Neural cell (in vitro differentiated cells): ENCODE results near the gene RXFP3. TPM values are rescaled to one million over a fixed set of nuclear protein-coding genes. Genes with fewer than 3 reads are reported as not detected.

Experiments
- H2AFZ ChIP-seq: fragments of 200-600, 300-800 bp; sonication (generic), shearing (Covaris generic); 2 replicates; pipeline ENCODE4 v1.6.0; 2014; ENCODE audit warnings: low read depth, mild to moderate bottlenecking, antibody characterized with exemption, low read length, moderate library complexity
- H3F3A ChIP-seq: fragments of 200-600 bp; shearing (Covaris generic); 2 replicates; pipeline ENCODE4 v1.6.1; 2016; ENCODE audit warnings: mild to moderate bottlenecking, moderate library complexity, mixed read lengths, antibody characterized with exemption, low read length; ENCODE audit not compliant: insufficient read depth, poor library complexity, severe bottlenecking
- H3K27ac ChIP-seq: fragments of 200-600, 300-800 bp; sonication (generic), shearing (Covaris generic); 2 replicates; pipeline ENCODE4 v1.5.1; 2014; ENCODE audit warnings: mild to moderate bottlenecking, low read length, moderate library complexity
- H3K27me3 ChIP-seq: fragments of 300-800, 200-600 bp; sonication (generic), shearing (Covaris generic); 2 replicates; pipeline ENCODE4 v1.6.0; 2014; ENCODE audit warnings: mild to moderate bottlenecking, low read depth, low read length, moderate library complexity; ENCODE audit not compliant: insufficient read depth
- H3K36me3 ChIP-seq: fragments of 300-800, 200-600 bp; sonication (generic), shearing (Covaris generic); 2 replicates; pipeline ENCODE4 v1.5.1; 2014; ENCODE audit warnings: mild to moderate bottlenecking, antibody characterized with exemption, low read length, moderate library complexity; ENCODE audit not compliant: insufficient read depth
- H3K4me2 ChIP-seq: fragments of 300-800, 200-600 bp; sonication (generic), shearing (Covaris generic); 2 replicates; pipeline ENCODE4 v1.6.0; 2014; ENCODE audit warnings: mild to moderate bottlenecking, low read length
- H3K4me3 ChIP-seq: fragments of 300-800, 200-600 bp; sonication (generic), shearing (Covaris generic); 2 replicates; pipeline ENCODE4 v1.5.1; 2014; ENCODE audit warnings: mild to moderate bottlenecking, low read length, moderate library complexity
- H3K79me2 ChIP-seq: fragments of 200-600 bp; shearing (Covaris generic); replicated peaks from 2 replicates; pipeline ENCODE4 v1.6.0; 2014; ENCODE audit warnings: mild to moderate bottlenecking, low read length, moderate library complexity; ENCODE audit not compliant: insufficient read depth
- H3K9ac ChIP-seq: fragments of 300-800, 200-600 bp; sonication (generic), shearing (Covaris generic); 2 replicates; pipeline ENCODE4 v1.6.1; 2016; ENCODE audit warnings: mild to moderate bottlenecking, low read length, mixed read lengths
- H3K9me2 ChIP-seq: fragments of 200-600 bp; shearing (Covaris generic); 2 replicates; pipeline ENCODE4 v1.6.1; 2016; ENCODE audit warnings: mild to moderate bottlenecking, low read length, mixed read lengths; ENCODE audit not compliant: insufficient read depth
- H3K9me3 ChIP-seq: fragments of 200-600, 300-800 bp; sonication (generic), shearing (Covaris generic); 2 replicates; pipeline ENCODE4 v1.6.1; 2016; ENCODE audit warnings: mild to moderate bottlenecking, mixed run types, low read length, moderate library complexity, mixed read lengths
- H4K20me1 ChIP-seq: fragments of 200-600 bp; shearing (Covaris generic); 2 replicates; pipeline ENCODE4 v1.6.1; 2016; ENCODE audit warnings: mild to moderate bottlenecking, mixed run types; ENCODE audit not compliant: insufficient read depth
- EP300 ChIP-seq: fragments of 450-650 bp; conservative IDR thresholded peaks from 2 replicates; pipeline ENCODE4 v1.6.1; 2014; ENCODE audit warnings: antibody characterized with exemption, mild to moderate bottlenecking, moderate library complexity; ENCODE audit not compliant: poor library complexity, severe bottlenecking
- EZH2 ChIP-seq: fragments of 200-600, 300-800 bp; shearing (Covaris generic), sonication (generic); IDR thresholded peaks from 2 replicates; pipeline ENCODE4 v1.6.1; 2014; ENCODE audit warnings: antibody characterized with exemption, low read length, borderline replicate concordance, mild to moderate bottlenecking; ENCODE audit not compliant: insufficient read depth, poor library complexity, severe bottlenecking
- MXI1 ChIP-seq: fragments of 450-650 bp; conservative IDR thresholded peaks from 2 replicates; pipeline ENCODE4 v1.6.1; 2014; ENCODE audit warnings: antibody characterized with exemption, mild to moderate bottlenecking; ENCODE audit not compliant: poor library complexity, severe bottlenecking
- POLR2AphosphoS5 ChIP-seq: IDR thresholded peaks from 2 replicates; pipeline ENCODE4 v1.6.1; 2012
- RAD21 ChIP-seq: fragments of 450-650 bp; conservative IDR thresholded peaks from 2 replicates; pipeline ENCODE4 v1.6.1; 2014; ENCODE audit warnings: antibody characterized with exemption, mild to moderate bottlenecking, moderate library complexity
- SMC3 ChIP-seq: fragments of 450-650 bp; conservative IDR thresholded peaks from 2 replicates; pipeline ENCODE4 v1.6.1; 2014; ENCODE audit warnings: antibody characterized with exemption, mild to moderate bottlenecking, moderate library complexity; ENCODE audit not compliant: poor library complexity
- TAF1 ChIP-seq: IDR thresholded peaks from 2 replicates; pipeline ENCODE4 v1.6.1; 2012; ENCODE audit warnings: low read depth
- polyA plus RNA-seq: library from polyadenylated mRNA; depleted of rRNA; stranded (reverse); fragments of >200 nt; gene quantifications from 2 replicates; pipeline ENCODE4 v1.2.3, GENCODE V29; 2014
- TF ChIP-seq, protein P1 (sequence below): fragments of 450-650 bp; IDR thresholded peaks from 2 replicates; pipeline ENCODE4 v1.5.1; 2014; ENCODE audit warnings: antibody characterized with exemption, mild to moderate bottlenecking, moderate library complexity; ENCODE audit not compliant: poor library complexity, severe bottlenecking
- TF ChIP-seq, protein P2 (sequence below): IDR thresholded peaks from 2 replicates; pipeline ENCODE4 v1.6.1; 2012; ENCODE audit warnings: borderline replicate concordance

RXFP3 gene
- polyA plus RNA-seq, 1 donor from 2014 or later = not detected

DNA sequence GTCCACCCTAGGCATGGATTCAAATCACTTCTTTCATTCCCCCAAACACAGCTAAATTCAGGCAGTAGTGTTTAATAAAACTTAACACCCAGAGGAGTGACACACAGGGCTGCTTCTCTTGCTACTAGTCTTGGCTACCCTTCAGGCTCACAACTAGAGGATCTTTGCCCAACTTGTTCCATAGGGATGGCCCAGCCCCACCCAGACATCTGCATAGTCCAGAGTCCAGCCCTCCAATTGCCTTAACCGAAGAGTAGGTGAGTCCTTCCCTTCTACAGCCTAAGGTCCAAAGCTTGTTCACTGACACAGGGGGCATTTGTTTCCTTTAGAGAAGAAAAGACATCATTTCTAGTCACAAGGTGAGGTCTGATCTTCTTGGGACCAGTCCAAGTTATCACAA is 15.2 kb upstream of the RXFP3 start:
- Histone ChIP-seq H3K36me3 (no peaks in the 10 kb centered on the region), H3F3A (no peaks in the 10 kb centered on the region), H4K20me1 (no peaks in the 10 kb centered on the region), H3K9me2 (no peaks in the 10 kb centered on the region), H3K27me3 (no peaks in the 10 kb centered on the region), H3K27ac (no peak overlapping the region), H3K9me3 (no peaks in the 10 kb centered on the region), H3K4me3 (no peak overlapping the region), H3K9ac (no peak overlapping the region), H3K79me2 (no peaks in the 10 kb centered on the region), H2AFZ (no peak overlapping the region), H3K4me2 (no peak overlapping the region)
- TF ChIP-seq SMC3 (no peak), EP300 (no peak), RAD21 (no peak), POLR2AphosphoS5 (no peak)
- TF ChIP-seq, protein P1, sequence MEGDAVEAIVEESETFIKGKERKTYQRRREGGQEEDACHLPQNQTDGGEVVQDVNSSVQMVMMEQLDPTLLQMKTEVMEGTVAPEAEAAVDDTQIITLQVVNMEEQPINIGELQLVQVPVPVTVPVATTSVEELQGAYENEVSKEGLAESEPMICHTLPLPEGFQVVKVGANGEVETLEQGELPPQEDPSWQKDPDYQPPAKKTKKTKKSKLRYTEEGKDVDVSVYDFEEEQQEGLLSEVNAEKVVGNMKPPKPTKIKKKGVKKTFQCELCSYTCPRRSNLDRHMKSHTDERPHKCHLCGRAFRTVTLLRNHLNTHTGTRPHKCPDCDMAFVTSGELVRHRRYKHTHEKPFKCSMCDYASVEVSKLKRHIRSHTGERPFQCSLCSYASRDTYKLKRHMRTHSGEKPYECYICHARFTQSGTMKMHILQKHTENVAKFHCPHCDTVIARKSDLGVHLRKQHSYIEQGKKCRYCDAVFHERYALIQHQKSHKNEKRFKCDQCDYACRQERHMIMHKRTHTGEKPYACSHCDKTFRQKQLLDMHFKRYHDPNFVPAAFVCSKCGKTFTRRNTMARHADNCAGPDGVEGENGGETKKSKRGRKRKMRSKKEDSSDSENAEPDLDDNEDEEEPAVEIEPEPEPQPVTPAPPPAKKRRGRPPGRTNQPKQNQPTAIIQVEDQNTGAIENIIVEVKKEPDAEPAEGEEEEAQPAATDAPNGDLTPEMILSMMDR = no peak

DNA sequence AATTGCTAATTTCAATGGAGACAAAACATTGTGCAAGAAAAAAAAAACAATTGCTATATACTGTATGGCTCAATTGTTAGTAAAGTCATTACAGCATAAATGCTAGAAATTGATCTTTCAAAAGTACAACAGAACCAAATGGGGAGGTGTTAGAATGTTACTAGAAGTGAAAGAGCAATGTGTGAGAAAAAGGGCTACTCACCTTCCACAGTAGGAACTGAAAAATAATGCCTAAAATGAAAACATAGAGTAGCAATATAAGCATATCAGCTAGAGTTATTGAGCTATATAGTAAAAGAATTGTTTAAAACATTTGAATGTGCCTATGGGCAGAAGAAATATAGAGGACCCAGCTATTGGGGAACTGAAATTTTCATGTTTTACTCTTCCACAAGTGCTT is 10.9 kb upstream of the RXFP3 start:
- Histone ChIP-seq H4K20me1 (no peaks in the 10 kb centered on the region), H3K27ac (no peak overlapping the region), H3K27me3 (no peaks in the 10 kb centered on the region), H3K4me3 (no peak overlapping the region), H3K36me3 (no peaks in the 10 kb centered on the region), H3K9me2 (no peaks in the 10 kb centered on the region), H3K4me2 (no peak overlapping the region), H3K9me3 (no peaks in the 10 kb centered on the region), H2AFZ (no peak overlapping the region), H3F3A (no peaks in the 10 kb centered on the region), H3K9ac (no peak overlapping the region), H3K79me2 (no peaks in the 10 kb centered on the region)
- TF ChIP-seq POLR2AphosphoS5 = no peak
- TF ChIP-seq, protein P1 = no peak
- TF ChIP-seq MXI1 = no peak
- TF ChIP-seq RAD21 = no peak
- TF ChIP-seq EZH2 = no peak
- no peak for TF ChIP-seq SMC3
- TF ChIP-seq, protein P2, sequence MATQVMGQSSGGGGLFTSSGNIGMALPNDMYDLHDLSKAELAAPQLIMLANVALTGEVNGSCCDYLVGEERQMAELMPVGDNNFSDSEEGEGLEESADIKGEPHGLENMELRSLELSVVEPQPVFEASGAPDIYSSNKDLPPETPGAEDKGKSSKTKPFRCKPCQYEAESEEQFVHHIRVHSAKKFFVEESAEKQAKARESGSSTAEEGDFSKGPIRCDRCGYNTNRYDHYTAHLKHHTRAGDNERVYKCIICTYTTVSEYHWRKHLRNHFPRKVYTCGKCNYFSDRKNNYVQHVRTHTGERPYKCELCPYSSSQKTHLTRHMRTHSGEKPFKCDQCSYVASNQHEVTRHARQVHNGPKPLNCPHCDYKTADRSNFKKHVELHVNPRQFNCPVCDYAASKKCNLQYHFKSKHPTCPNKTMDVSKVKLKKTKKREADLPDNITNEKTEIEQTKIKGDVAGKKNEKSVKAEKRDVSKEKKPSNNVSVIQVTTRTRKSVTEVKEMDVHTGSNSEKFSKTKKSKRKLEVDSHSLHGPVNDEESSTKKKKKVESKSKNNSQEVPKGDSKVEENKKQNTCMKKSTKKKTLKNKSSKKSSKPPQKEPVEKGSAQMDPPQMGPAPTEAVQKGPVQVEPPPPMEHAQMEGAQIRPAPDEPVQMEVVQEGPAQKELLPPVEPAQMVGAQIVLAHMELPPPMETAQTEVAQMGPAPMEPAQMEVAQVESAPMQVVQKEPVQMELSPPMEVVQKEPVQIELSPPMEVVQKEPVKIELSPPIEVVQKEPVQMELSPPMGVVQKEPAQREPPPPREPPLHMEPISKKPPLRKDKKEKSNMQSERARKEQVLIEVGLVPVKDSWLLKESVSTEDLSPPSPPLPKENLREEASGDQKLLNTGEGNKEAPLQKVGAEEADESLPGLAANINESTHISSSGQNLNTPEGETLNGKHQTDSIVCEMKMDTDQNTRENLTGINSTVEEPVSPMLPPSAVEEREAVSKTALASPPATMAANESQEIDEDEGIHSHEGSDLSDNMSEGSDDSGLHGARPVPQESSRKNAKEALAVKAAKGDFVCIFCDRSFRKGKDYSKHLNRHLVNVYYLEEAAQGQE = no peak
- no peak for TF ChIP-seq TAF1
- no peak for TF ChIP-seq EP300
